ENCODE results near the gene SULF2.

DNA sequence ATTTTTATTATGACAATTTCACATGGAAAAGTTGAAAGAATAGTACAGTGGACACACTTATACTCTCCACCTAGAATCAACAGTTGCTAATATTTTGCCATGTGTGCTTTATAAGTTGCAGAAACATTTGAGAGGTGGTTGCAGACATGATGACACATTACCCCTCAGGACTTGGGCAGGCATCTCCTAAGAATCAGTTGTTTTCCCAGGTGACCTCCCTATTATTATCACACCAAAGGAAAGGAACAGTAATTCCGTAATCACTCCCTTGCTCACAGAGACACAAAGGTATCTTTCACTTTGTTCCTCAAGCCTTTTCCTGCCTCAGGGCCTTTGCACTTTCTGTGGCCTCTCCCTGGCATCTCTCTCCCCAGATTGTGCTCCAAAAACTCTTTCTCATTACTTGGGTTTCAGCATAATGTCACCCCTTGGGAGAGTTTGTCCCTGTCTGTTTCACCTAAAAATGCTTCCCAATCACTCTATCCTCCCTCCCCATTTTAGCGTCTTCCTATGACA lies 5.9 kb upstream of the SULF2 start:
- no peak for TF ChIP-seq POLR2A (IDR thresholded peaks at IDR 0.05)
- TF ChIP-seq, protein P1, sequence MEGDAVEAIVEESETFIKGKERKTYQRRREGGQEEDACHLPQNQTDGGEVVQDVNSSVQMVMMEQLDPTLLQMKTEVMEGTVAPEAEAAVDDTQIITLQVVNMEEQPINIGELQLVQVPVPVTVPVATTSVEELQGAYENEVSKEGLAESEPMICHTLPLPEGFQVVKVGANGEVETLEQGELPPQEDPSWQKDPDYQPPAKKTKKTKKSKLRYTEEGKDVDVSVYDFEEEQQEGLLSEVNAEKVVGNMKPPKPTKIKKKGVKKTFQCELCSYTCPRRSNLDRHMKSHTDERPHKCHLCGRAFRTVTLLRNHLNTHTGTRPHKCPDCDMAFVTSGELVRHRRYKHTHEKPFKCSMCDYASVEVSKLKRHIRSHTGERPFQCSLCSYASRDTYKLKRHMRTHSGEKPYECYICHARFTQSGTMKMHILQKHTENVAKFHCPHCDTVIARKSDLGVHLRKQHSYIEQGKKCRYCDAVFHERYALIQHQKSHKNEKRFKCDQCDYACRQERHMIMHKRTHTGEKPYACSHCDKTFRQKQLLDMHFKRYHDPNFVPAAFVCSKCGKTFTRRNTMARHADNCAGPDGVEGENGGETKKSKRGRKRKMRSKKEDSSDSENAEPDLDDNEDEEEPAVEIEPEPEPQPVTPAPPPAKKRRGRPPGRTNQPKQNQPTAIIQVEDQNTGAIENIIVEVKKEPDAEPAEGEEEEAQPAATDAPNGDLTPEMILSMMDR (IDR thresholded peaks at IDR 0.05): no peak

Measured in testis (tissue), 2 donors.